HepG2 (cell line): ENCODE measurements around the gene TNS1. TPM values are rescaled to one million over a fixed set of nuclear protein-coding genes. Genes with fewer than 3 reads are reported as not detected.

Experiments
- FOXA1 ChIP-seq, 2 experiments: fragments of 450-650 bp in 1 of 2; sonication (generic) in 1 of 2; formaldehyde crosslinking in 1 of 2; IDR thresholded peaks; 2 replicates each; pipeline versions ENCODE4 v1.4.0 to v1.6.1; 2016 to 2020; ENCODE audit warnings: missing genetic modification reagents in 1 of 2
- HIVEP1 ChIP-seq: sonication (generic); formaldehyde crosslinking; IDR thresholded peaks from 2 replicates; pipeline ENCODE4 v1.4.0; 2020; ENCODE audit warnings: mild to moderate bottlenecking, missing genetic modification reagents
- NCOA1 ChIP-seq: sonication (generic); formaldehyde crosslinking; IDR thresholded peaks from 2 replicates; pipeline ENCODE4 v1.9.0; 2021; ENCODE audit warnings: missing genetic modification reagents
- SAFB2 ChIP-seq: sonication (generic); formaldehyde crosslinking; IDR thresholded peaks from 2 replicates; pipeline ENCODE4 v1.5.1; 2020; ENCODE audit warnings: missing genetic modification reagents, low read depth, mild to moderate bottlenecking, borderline replicate concordance
- TP53 ChIP-seq: sonication (generic); formaldehyde crosslinking; conservative IDR thresholded peaks from 2 replicates; pipeline ENCODE4 v1.4.0; 2020; ENCODE audit warnings: missing genetic modification reagents
- ZMYM2 ChIP-seq: sonication (generic); formaldehyde crosslinking; IDR thresholded peaks from 2 replicates; pipeline ENCODE4 v1.8.0; 2022; ENCODE audit warnings: mild to moderate bottlenecking, missing genetic modification reagents
- ZNF431 ChIP-seq: sonication (generic); formaldehyde crosslinking; IDR thresholded peaks from 2 replicates; pipeline ENCODE4 v1.9.0; 2022; ENCODE audit warnings: missing genetic modification reagents, low read depth, mild to moderate bottlenecking, borderline replicate concordance
- ZNF605 ChIP-seq: sonication (generic); formaldehyde crosslinking; IDR thresholded peaks from 2 replicates; pipeline ENCODE4 v1.8.0; 2022; ENCODE audit warnings: mild to moderate bottlenecking, missing genetic modification reagents
- ZNF670 ChIP-seq: sonication (generic); formaldehyde crosslinking; IDR thresholded peaks from 2 replicates; pipeline ENCODE4 v1.8.0; 2022; ENCODE audit warnings: mild to moderate bottlenecking, missing genetic modification reagents, borderline replicate concordance
- ZNF766 ChIP-seq: sonication (generic); formaldehyde crosslinking; IDR thresholded peaks from 2 replicates; pipeline ENCODE4 v1.5.0; 2020; ENCODE audit warnings: missing genetic modification reagents, borderline replicate concordance
- polyA plus RNA-seq, 8 experiments: library from polyadenylated mRNA; depleted of rRNA in 3 of 8; stranded (reverse) in 7 of 8; unstranded in 1 of 8; fragments of >200 nt; fragmentation: Illumina TruSeq in 4 of 8; extraction: Trizol in 4 of 8; gene quantifications; 2 replicates each; pipeline versions ENCODE4 v1.2.1 to v1.2.3, GENCODE V29; 2011 to 2016; ENCODE audit warnings: low read depth in 4 of 8, missing spikeins in 1 of 8, mixed read lengths in 1 of 8; ENCODE audit not compliant: insufficient read depth in 1 of 8
- total RNA-seq, 5 experiments: library from RNA; depleted of rRNA; stranded (reverse); fragments of >200 nt; fragmentation: Illumina TruSeq; extraction: Trizol; gene quantifications; 2 replicates each; pipeline ENCODE4 v1.2.3, GENCODE V29; 2016; ENCODE audit warnings: low read depth in 1 of 5
- TF ChIP-seq, protein P1 (sequence below): sonication (generic); formaldehyde crosslinking; IDR thresholded peaks from 2 replicates; pipeline ENCODE4 v1.9.0; 2021; ENCODE audit warnings: missing genetic modification reagents, borderline replicate concordance
- TF ChIP-seq, protein P2 (sequence below): sonication (generic); formaldehyde crosslinking; IDR thresholded peaks from 2 replicates; pipeline ENCODE4 v1.4.0; 2020; ENCODE audit warnings: missing genetic modification reagents
- TF ChIP-seq, protein P3 (sequence below): sonication (generic); formaldehyde crosslinking; IDR thresholded peaks from 2 replicates; pipeline ENCODE4 v1.5.1; 2020; ENCODE audit warnings: mild to moderate bottlenecking, missing genetic modification reagents, borderline replicate concordance
- TF ChIP-seq, protein P4 (sequence below): sonication (generic); formaldehyde crosslinking; IDR thresholded peaks from 2 replicates; pipeline ENCODE4 v1.4.0; 2020; ENCODE audit warnings: missing genetic modification reagents; ENCODE audit errors: not compliant biosample characterization

The TNS1 gene
- total and polyA plus RNA-seq, 2 of the 13 experiments (the other 11 are each of a cell fraction or from before 2014, with no cell fraction given) = 1.9 to 118 TPM

DNA sequence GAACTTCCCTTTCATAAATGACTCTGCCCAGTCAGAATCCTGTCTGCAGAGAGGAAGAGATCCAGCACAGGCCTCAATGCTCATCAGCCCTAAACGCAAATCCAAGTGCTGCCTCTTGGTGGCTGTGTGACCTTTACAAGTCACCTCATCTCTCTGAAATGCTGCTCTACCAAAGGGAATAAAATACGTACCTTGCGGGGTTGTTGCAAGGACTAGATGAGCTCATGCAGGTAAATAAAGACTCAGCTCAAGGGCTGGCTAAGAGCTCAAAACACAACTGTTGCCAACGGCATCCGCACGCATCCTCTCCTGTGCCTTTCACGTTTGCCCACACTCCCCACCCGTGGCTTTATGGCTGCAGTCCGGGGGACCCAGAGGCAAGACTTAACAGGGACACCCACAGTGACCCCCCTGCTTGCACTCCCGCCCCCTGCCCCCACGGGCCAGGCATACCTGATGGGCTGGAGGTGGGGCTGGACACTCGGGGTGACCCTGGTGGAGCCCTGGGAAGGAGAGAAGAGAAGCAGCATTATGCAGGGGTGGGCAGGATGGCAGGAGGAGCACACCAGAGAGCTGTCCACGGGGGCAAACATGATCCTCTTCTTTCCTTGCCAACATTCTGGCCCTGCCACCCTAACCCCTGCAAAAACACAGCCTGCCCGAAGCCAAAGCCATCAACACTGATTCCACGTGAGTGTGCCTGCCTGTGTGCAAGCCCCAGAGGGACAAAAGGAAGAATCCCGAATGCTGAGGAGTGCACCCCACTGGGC lies 102.6 kb downstream of the TNS1 start (continued):
- TF ChIP-seq, protein P1, sequence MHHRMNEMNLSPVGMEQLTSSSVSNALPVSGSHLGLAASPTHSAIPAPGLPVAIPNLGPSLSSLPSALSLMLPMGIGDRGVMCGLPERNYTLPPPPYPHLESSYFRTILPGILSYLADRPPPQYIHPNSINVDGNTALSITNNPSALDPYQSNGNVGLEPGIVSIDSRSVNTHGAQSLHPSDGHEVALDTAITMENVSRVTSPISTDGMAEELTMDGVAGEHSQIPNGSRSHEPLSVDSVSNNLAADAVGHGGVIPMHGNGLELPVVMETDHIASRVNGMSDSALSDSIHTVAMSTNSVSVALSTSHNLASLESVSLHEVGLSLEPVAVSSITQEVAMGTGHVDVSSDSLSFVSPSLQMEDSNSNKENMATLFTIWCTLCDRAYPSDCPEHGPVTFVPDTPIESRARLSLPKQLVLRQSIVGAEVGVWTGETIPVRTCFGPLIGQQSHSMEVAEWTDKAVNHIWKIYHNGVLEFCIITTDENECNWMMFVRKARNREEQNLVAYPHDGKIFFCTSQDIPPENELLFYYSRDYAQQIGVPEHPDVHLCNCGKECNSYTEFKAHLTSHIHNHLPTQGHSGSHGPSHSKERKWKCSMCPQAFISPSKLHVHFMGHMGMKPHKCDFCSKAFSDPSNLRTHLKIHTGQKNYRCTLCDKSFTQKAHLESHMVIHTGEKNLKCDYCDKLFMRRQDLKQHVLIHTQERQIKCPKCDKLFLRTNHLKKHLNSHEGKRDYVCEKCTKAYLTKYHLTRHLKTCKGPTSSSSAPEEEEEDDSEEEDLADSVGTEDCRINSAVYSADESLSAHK (CRISPR knock-in tag) = no peak
- peak; percentile 85; the same call in 1 of the 2 replicates for TF ChIP-seq ZNF766 (CRISPR knock-in tag)
- TF ChIP-seq, protein P2, sequence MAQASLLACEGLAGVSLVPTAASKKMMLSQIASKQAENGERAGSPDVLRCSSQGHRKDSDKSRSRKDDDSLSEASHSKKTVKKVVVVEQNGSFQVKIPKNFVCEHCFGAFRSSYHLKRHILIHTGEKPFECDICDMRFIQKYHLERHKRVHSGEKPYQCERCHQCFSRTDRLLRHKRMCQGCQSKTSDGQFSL (CRISPR knock-in tag) = 0 out of 2 replicates have a peak, but pooled peaks have one; percentile 17
- no peak for TF ChIP-seq ZMYM2
- TF ChIP-seq ZNF605 = peak; percentile 41; the same call in 1 of the 2 replicates
- TF ChIP-seq, protein P3, sequence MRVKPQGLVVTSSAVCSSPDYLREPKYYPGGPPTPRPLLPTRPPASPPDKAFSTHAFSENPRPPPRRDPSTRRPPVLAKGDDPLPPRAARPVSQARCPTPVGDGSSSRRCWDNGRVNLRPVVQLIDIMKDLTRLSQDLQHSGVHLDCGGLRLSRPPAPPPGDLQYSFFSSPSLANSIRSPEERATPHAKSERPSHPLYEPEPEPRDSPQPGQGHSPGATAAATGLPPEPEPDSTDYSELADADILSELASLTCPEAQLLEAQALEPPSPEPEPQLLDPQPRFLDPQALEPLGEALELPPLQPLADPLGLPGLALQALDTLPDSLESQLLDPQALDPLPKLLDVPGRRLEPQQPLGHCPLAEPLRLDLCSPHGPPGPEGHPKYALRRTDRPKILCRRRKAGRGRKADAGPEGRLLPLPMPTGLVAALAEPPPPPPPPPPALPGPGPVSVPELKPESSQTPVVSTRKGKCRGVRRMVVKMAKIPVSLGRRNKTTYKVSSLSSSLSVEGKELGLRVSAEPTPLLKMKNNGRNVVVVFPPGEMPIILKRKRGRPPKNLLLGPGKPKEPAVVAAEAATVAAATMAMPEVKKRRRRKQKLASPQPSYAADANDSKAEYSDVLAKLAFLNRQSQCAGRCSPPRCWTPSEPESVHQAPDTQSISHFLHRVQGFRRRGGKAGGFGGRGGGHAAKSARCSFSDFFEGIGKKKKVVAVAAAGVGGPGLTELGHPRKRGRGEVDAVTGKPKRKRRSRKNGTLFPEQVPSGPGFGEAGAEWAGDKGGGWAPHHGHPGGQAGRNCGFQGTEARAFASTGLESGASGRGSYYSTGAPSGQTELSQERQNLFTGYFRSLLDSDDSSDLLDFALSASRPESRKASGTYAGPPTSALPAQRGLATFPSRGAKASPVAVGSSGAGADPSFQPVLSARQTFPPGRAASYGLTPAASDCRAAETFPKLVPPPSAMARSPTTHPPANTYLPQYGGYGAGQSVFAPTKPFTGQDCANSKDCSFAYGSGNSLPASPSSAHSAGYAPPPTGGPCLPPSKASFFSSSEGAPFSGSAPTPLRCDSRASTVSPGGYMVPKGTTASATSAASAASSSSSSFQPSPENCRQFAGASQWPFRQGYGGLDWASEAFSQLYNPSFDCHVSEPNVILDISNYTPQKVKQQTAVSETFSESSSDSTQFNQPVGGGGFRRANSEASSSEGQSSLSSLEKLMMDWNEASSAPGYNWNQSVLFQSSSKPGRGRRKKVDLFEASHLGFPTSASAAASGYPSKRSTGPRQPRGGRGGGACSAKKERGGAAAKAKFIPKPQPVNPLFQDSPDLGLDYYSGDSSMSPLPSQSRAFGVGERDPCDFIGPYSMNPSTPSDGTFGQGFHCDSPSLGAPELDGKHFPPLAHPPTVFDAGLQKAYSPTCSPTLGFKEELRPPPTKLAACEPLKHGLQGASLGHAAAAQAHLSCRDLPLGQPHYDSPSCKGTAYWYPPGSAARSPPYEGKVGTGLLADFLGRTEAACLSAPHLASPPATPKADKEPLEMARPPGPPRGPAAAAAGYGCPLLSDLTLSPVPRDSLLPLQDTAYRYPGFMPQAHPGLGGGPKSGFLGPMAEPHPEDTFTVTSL (CRISPR knock-in tag) = peak; percentile 69; the same call in 1 of the 2 replicates
- TF ChIP-seq SAFB2 = peak; percentile 21; the same call in 1 of the 2 replicates
- 0 out of 2 replicates have a peak, but pooled peaks have one; percentile 55 for TF ChIP-seq ZNF431
- TF ChIP-seq NCOA1 (CRISPR knock-in tag) = 0 out of 2 replicates have a peak, but pooled peaks have one; percentile 15
- 0 out of 2 replicates have a peak, but pooled peaks have one; percentile 11 for TF ChIP-seq HIVEP1 (CRISPR knock-in tag)
- 0 out of 2 replicates have a peak, but pooled peaks have one; percentile 7 for TF ChIP-seq TP53 (CRISPR knock-in tag)
- TF ChIP-seq, protein P4, sequence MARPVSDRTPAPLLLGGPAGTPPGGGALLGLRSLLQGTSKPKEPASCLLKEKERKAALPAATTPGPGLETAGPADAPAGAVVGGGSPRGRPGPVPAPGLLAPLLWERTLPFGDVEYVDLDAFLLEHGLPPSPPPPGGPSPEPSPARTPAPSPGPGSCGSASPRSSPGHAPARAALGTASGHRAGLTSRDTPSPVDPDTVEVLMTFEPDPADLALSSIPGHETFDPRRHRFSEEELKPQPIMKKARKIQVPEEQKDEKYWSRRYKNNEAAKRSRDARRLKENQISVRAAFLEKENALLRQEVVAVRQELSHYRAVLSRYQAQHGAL = peak; percentile 77
- no peak for TF ChIP-seq FOXA1 (IDR thresholded peaks at IDR 0.05)
- 0 out of 2 replicates have a peak, but pooled peaks have one; percentile 29 for TF ChIP-seq FOXA1 (CRISPR knock-in tag; IDR thresholded peaks at IDR 0.05)
- peak; percentile 66; the same call in 1 of the 2 replicates for TF ChIP-seq ZNF670 (CRISPR knock-in tag)
- TF ChIP-seq, all 625 proteins: peak for 64
